ENCODE results near the gene SIGLEC15.
"Not testable (repeated sequence)": the region's sequence is repeated elsewhere in the genome, so short reads cannot be mapped to it uniquely, and the experiment has no call there.

Gene SIGLEC15, protein sequence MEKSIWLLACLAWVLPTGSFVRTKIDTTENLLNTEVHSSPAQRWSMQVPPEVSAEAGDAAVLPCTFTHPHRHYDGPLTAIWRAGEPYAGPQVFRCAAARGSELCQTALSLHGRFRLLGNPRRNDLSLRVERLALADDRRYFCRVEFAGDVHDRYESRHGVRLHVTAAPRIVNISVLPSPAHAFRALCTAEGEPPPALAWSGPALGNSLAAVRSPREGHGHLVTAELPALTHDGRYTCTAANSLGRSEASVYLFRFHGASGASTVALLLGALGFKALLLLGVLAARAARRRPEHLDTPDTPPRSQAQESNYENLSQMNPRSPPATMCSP

DNA sequence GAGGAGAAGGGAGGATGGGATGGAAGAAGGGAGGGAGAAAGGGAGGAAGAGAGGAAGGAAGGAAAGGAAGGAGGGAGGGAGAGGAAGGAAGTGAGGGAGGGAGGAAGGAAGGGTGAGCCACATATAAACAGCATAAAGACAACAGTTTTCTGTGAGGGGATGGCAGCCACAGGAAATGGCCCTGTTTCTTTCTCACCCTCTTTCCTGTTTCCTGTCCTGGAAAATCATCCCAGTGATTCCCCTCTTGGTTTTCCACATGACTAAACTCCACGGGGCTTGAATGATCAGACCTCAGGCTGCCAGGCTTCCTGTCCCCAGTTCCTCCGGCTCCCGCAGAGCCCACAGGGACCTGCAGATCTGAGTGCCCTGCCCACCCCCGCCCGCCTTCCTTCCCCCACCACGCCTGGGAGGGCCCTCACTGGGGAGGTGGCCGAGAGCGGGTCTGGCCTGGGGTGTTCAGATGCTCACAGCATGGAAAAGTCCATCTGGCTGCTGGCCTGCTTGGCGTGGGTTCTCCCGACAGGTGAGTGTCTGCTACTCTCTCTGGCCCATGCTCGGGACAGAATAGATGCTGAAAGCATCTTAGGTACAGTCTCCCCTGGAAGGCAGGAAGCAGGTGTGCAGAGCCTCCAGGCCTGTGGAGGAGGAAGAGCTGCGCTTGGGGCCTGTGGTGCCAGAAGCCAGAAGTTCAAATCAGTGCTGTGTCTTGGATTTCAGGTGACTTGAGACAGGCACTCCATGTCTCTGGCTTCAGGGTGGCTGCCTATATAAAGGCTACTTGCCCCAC is at the start of gene SIGLEC15:
TSS of gene SIGLEC15 (plus strand) at position 418 of the 787 bp plus-strand sequence. CDS start at position 472, 54 bp downstream.
- DNase-seq (ENCODE audit: low read depth in 2 of 2), result no peak

DNA sequence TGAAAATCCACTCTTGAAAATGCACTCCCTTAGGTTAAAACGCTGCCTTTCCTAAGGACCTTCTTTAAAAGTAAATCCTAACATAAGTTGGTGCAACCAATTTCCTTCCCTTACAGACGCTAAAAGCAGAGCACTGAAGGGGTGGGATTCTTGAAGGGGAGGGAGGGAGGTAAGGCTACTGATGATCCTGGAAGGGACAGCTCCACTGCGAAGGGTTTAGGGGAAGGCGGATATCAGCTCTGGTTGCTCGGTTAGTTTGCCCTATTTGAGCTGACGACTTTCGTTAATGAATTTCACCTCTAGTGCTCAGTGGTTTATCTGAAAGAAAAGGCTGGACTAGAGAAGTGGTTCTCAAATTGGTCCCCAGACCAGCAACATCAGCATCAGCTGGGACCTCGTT is 49.7 kb upstream of the SIGLEC15 start:
- DNase-seq (ENCODE audit: low read depth in 2 of 2), result no peak

DNA sequence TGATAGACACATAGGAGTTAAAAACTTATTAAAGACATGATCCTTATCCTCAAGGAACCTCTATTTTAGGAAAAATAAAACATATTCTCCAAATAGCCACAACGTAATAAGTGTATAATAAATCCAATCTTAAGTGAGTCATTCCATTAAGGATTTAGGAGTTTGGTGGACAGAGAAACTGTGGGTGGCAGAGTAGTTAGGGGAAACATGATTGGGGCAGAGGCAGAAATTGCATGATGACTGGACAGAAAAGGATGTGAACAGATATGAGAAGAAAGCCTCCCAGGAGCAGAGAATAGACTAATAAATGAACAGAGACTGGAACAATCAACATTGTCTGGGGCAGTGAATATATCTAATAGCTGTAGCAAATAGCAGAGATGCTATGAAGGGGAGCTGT is 48.1 kb upstream of the SIGLEC15 start:
- no peak for DNase-seq (ENCODE audit: low read depth in 2 of 2)

DNA sequence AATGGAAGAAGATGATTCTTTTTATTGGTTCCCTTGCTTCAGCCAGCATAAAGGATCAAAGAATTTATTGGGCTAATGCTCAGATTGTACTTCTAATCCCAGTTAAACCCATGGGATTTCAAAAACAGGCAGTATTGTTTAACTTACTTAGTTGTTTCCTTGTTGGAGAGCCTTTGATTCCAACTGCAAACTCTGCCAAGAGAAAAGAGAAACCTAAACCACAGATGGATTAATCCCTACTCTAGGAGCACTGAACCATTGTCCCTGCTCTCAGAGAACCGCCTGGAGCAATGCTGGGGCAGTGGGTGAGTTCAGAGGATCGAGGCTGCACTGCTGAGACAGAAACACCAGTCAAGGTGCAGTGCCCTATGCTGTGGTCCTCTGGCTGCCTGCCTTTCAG is 44.9 kb upstream of the SIGLEC15 start:
- DNase-seq (ENCODE audit: low read depth in 2 of 2), result no peak

DNA sequence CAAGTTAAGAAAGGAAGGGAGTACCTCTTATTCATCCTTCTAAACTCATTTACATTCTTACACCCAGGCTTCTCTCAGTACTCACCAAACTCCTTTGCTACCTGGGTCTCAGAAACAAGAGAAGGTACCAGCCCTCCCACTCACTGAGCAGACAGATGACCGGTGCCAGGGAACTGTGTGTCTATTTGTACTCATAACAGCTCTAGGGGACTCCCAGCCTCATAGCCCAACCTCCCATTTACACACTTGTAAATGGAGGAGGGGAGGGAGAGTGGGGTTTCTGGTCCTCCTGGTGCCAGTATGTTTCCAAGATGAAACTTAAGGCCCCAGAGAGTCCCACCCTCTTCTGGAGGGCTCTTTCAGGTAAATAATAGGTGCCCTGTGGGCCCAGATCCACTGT is 42.8 kb upstream of the SIGLEC15 start:
- no peak for DNase-seq (ENCODE audit: low read depth in 2 of 2)

DNA sequence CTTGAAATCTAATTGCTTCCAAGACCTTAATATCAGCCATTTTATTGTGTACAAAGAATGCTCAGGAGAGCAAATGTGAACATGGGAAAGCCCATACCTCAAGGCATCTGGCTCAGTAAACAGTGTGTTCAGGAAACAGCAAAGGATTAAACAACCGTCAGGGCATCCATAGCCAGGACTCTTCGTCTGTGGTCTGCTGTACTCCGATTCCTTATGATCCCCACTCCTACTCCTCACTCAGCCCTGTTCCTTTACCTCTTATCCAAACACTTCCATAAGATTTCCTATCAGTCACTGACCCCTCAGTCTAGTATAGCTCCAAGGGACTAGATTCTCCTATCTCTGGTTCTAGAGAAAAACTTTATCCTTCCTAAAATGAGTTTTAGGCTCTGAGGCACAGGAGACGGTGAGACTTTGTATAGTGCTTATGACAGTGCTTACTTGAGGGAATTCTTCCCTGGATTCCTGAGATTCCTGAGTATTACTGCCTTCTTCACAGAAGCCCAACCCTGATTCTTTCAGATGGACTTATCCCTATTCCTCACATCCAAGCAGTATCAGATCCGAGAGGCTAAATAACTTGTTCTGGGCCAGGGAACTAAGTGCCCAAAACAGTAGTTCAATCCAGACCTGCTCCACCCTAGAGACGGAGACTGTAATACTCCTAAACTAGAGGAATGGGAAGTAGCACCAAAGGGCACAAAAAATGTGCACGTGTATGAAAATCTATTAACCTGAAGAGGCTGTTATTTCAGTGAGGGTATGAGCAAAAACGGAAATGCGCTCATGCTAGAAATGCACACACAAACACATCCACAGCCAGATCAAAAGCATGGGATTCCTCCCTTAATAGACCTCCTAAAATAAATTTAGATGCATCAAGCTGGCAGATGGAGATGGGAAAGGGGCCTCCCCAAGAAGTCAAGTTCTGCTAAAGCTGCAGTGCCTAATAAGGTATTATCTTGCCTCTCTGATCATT is 42.1 kb upstream of the SIGLEC15 start:
- DNase-seq (ENCODE audit: low read depth in 2 of 2), result no peak

DNA sequence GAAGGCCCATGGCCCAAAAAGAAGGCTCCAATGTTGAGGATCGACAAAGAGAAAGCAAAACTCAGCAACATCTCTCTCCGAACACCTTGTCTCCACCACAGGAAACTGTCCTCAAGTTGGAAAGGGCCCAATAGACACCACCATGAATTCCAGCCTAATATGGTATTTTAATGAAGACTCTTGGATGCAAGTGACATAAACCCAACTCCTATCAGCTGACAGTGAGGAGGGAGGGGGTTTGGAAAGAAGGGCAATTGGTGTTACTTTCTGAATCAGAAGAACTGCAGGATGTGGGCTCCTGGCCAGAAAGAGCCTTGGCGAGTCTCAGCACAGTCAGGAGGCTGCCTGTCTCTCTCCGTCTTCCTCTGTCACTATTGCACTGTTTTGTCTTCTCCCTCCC is 40.3 kb upstream of the SIGLEC15 start:
- no peak for DNase-seq (ENCODE audit: low read depth in 2 of 2)

DNA sequence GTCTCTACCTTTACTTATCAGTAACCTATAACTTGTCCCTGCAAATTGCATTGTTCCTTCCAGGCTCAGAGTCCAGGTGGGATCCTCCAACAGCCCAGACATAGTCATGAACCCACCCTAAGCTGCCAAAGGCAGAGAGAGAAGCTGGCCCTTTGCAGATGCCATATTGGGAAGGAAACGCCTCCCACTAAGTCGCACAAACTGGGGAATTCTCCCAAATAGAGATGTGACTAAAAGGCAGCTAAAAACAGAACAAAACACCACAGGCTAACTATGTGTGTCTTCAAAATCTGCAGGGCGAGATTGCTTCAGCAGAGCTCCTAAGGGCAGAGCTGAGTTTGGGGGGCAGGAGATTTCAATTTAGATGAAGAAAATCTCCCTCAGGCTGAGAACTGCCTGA is 38.5 kb upstream of the SIGLEC15 start:
- DNase-seq (ENCODE audit: low read depth in 2 of 2), result no peak

DNA sequence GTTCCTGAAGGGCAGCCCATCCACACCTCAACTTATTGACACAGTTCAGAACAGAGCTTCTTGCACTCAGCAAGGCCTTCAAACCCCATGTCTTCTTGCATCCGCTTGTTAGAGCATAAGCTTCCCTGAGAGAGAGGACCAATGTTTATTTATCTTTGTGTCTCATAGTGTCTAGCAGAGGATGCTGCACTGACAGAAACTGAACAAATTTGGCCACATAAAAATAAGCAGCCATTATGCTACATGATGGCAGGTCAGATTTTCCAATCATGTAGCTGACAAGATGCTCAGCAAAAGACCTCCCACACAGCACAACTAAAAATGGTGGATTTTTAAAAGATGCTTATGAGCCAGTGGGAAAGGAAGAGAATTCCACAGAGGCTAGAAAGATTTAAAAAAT is 38.1 kb upstream of the SIGLEC15 start:
- no peak for DNase-seq (ENCODE audit: low read depth in 2 of 2)

DNA sequence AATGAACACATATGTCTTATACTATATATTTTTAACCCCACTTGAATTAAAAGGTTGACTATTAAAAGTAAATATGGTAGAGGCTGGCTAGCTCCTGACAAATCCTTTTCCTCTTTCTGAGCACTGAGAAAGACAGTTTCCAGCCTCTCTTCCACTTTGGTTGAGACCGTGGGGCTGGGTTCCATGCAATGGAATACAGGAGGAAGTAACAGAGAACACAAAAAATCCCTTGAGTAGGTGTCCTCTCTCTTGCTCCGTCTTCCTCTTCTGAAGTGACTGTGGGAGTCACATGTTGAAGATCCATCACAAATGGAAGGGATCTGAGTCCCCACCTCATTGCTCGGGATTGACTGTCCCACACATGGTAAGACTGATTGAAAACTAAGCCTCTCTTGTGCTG is 36.6 kb upstream of the SIGLEC15 start:
- no peak for DNase-seq (ENCODE audit: low read depth in 2 of 2)

DNA sequence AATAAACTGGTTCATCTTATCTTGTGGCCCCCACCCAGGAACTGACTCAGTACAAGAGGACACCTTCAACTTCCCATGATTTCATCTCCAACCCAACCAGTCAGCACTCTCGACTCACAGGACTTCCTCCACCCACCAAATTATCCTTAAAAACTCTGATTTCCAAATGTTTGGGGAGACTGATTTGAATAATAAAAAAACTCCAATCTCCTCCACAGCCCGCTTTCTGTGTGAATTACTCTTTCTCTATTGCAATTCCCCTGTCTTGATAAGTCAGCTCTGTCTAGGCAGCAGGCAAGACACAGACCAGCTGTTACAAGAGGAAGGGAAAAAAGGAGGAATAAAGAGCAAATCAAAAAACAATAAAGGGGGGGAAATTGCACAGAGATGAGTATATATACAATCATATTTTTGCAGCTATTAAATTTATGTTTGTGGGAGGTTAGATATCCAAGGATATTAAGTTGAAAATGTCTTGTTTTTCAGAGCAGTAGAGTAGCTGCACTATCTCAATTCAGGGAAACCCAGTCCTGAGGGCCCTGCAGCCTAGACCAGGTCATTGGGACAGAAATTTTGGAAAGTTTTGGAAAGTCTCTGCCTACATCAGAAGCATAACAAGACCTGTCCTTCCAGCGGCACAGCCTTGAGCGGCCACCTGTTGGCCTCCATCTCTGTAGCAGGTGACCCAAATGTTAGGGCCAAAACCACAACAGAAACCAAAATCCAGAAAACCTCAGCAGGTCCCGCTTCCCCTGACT is 32.8 kb upstream of the SIGLEC15 start:
- no peak for DNase-seq (ENCODE audit: low read depth in 2 of 2)

DNA sequence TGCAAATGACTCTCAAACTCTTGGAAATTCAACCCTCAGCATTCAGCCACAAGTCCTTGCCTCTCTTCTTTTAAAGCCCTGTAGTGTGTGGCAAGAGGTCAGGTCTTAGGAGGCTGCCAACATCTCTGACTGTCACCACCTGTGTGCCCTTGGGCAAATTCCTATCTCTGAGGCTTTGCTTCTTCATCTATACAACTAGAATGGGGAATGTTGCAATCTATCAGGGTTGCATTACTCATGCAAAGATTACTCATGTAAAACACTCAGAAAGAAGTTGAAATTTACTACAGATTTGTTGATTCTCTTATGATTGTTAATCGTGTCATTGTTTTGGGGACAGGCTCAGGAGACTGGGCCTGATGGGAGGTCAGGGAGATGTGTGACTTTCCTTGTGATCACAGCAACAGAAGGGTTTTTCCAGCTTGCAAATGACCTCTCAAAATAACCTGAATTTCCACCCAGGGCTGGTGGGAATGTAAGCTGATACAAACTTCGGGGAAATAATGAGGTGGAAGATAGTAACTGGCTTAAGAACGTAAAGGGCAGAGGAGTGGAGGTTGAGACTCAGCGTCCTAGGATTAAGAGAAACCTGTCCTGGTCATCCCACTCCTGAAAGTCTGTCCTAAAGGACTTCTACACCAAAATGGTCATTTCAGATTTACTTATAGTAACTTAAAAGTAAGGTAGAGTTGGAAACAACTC is 32.1 kb upstream of the SIGLEC15 start:
- no peak for DNase-seq (ENCODE audit: low read depth in 2 of 2)

DNA sequence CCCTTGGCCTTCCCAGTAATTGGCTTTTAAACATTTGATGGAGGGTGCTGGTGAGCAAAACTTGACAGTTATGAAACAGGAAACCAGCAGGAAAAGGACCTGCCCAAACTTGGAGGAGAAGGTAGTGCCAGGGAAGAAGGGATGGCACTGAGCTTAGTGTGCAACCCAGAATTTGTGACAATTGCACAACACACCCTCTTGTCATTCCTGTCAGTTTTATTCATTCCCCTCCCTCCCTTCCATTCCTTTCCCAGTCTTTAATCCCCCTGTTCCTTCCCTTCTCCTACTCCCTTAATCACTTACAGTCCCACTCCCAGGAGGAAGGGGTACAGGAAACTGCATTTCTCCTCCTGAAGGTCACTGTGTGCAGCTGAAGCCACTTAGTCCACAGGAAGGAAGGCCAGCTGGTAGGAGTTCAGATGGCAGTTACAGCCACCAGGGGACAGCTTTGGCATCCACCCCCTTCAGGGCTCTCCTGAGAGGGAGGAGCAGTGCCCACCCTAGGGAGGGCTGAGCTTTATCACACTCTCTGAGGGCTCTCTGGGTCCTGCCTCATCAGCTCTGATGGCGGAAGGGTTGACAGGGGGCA is 24.0 kb upstream of the SIGLEC15 start:
- DNase-seq (ENCODE audit: low read depth in 2 of 2), result no peak

DNA sequence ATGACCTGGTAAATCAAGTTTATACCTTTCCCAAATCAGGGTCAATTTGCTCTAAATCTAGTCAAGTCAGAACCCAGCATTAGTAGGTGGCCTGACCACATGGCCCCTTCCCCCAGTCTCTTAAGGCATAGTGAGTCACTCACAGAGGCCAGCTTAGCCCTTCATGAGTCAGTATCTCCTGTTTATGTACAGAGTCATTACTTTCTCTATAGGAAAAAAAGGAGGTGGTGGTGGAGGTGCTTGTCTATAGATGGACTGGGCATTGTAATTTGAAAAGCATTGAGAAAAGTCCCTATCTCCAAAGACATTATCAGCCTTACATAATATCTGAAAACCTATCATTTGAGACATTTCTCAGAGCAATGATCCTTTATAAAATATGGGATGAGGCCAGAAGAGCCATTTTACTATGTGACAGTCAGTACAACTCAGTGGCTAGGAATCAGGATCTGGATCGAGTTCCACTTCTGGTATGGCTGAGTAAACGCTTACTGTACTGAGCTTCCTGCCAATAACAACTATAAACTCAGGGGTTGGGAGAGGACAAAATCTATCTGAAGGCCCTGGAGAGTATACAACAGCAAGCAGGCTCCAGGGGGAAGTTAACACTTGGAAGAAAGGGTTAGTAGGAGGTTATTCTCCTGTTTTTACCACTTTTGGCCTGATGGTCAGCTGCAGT is 22.5 kb upstream of the SIGLEC15 start:
- no peak for DNase-seq (ENCODE audit: low read depth in 2 of 2)

DNA sequence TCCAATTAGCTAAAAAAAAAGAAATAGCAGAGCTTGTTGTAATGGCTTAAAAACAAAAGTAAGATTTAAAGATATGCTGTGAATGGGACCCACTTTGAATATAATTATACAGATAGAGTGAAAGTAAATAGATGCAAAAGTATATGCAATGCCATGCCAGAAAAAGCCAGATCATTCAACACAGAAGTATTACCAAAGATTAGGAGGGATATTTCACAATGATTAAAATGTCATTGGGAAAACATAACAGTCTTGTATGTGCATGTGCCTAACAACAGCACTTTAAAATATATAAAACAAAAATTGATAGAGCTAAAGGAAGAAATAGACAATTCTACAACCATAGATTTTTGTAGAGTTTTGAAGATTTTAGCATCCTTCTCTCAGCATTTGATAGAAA is 19.9 kb upstream of the SIGLEC15 start:
- no peak for DNase-seq (ENCODE audit: low read depth in 2 of 2)

DNA sequence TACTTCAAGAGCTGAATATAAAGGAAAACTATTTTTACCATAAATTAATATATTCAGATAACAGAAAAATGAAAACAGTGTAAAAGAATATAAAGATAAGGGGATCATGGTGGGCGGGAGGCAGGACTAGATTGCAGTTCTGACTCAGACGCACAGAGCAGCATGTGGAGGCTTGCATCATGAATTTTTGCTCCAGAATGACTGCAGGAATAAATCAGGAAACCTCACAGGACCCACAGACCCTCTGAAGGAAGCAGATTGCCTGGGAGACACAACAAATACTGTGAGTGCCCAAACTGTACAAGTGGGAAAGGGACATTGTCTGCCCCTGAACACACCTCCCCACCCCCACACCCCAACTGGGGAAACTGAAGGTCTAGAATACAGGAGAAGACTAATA is 19.2 kb upstream of the SIGLEC15 start:
- DNase-seq (ENCODE audit: low read depth in 2 of 2), result no peak

DNA sequence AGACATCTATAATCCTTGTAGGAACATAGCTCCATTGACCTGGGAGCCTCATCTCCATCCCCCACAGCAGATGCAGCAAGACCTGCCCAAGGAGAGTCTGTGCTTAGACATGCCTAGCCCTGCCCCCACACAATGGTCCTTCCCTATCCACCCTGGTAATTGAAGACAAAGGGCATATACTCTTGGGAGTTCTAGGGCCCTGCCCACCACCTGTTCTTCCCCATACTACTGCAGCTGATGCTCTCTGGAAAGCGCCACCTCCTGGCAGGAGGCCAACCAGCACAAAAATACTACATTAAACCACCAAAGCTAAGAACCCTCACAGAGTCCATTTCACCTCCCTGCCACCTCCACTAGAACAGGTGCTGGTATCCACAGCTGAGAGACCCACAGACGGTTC is 18.3 kb upstream of the SIGLEC15 start:
- DNase-seq (ENCODE audit: low read depth in 2 of 2), result not testable (repeated sequence)

DNA sequence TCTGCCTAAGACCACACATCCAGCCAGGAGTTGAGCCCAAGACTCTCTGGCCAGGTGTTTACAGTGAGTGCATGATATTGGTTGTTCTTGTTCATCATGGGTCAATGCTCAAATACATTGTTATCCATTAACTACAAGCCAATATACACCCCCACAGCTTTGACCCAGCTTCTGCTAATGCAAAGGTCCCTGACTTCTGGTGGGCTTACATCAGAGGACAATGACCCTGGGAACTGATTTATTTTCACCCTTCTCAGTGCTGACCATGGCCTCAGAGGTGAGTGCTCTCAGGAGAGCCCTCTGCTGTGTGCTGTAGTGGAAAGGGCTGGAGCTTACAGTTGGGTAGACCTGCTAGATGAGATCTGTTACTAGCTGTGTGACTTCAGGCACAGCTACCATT is 10.7 kb upstream of the SIGLEC15 start:
- DNase-seq (ENCODE audit: low read depth in 2 of 2), result not testable (repeated sequence)

DNA sequence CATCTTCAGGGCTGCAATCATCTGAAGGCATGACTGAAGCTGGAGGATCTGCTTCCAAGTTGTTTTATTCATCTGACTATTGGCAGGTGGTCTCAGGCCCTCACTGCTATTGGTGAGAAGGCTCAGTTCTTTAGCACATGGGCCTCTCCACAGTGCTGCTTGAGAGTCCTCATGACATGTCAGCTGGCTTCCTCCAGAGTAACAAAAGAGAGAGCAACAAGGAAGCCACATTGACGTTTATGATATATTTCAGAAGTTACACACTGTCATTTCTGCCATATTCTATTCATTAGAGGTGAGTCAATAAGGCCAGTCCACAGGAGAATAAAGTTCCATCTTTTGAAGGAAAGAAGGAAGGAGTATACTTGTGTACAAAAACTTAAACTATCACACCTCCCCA is 7.9 kb upstream of the SIGLEC15 start:
- no peak for DNase-seq (ENCODE audit: low read depth in 2 of 2)

DNA sequence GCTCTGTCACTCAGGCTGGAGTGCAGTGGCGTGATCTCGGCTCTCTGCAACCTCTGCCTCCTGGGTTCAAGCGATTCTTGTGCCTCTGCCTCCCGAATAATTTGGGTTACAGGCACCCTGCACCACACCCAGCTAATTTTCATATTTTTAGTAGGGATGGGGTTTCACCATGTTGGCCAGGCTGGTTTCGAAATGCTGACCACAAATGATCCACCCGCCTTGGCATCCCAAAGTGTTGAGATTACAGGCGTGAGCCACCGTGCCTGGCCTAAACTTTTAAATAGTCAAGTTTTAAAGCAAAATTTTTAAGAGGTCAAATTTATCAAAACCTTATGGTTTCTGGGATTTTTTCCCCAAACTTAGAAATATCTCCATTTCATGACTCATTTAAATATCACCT is 6.7 kb upstream of the SIGLEC15 start:
- DNase-seq (ENCODE audit: low read depth in 2 of 2), result not testable (repeated sequence)
